Epidermal melanocyte (primary cell): Measurements from ENCODE around the gene SLC5A11.
"Not testable (repeated sequence)": the region's sequence is repeated elsewhere in the genome, so short reads cannot be mapped to it uniquely, and the experiment has no call there.

Experiments used
- DNase-seq: peaks from one replicate; pipeline ENCODE4 v3.0.0; 2011; ENCODE audit warnings: low spot score; ENCODE audit not compliant: insufficient read length

Gene SLC5A11

DNA sequence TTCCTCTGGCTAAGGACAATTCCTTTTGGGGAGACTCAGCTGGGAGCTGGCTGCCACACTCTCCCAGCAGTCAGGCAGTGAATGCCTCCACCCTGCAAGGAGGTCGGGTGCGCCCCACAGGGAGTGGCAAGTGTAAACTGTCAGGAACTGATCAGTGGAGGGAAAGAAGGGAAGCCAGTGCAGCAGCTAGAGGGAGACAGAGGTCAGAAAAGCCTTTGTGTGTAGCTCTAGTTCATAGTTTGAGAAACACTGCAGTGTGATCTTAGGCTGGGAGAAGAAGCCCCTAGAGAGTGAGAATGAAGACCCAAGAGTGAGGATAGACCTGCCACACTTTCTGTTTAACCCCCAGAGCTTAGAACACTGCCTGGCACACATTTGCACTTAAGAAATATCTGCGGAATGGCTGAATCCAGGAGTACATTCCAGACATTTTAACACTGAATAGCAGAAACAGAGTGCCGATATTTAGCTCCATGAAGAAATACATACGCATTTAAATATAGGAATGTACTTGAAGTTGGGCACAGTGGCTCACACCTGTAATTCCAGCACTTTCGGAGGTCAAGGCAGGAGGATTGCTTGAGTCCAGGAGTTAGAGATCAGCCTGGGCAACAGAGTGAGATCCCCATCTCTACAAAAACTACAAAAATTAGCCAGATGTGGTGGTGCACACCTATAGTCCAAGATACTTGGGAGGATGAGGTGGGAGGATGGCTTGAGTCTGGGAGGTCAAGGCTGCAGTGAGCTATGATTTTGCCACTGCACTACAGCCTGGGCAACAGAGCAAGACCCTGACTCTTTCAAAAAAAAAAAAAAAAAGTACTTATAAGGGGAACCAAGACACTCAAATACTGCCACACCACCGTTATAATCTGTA is 11.1 kb upstream of the SLC5A11 start:
- no peak for DNase-seq

DNA sequence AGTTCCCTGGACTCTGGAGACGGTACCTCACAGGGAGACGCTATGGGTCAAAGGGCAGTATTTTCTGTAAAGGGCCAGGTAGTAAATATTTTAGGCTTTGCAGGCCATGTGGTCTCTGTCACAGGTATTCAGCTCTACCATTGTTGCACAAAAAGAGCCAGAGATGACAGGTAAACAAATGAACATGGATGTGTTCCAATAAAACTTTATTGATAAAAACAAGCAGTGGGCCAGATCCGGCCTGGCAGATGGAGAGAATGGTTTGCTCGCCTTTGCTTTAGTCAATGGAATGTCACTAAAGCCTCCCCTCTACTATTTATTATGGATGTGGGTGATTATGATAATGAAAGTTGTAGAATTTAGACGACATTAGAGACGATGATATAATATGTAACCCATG is 8.9 kb upstream of the SLC5A11 start:
- no peak for DNase-seq

DNA sequence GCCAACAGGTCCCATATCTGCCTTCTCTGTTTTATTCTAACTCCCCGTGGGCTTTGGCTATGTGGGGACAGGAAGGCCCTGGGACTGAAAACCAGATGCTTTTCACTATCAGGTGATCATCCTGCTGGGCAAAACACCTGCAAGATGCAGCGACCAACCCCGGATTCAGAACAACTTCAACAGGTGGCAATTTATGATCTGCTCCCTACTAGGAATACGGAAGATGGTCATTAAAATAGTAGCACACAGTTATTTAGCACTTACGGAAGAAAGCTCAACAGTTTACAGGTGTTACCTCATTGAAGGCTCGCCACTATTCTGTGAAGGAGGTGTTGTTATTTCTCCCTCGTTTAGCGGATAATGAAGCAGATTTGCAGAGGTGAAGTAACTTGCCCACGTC is 7.8 kb upstream of the SLC5A11 start:
- DNase-seq: no peak

DNA sequence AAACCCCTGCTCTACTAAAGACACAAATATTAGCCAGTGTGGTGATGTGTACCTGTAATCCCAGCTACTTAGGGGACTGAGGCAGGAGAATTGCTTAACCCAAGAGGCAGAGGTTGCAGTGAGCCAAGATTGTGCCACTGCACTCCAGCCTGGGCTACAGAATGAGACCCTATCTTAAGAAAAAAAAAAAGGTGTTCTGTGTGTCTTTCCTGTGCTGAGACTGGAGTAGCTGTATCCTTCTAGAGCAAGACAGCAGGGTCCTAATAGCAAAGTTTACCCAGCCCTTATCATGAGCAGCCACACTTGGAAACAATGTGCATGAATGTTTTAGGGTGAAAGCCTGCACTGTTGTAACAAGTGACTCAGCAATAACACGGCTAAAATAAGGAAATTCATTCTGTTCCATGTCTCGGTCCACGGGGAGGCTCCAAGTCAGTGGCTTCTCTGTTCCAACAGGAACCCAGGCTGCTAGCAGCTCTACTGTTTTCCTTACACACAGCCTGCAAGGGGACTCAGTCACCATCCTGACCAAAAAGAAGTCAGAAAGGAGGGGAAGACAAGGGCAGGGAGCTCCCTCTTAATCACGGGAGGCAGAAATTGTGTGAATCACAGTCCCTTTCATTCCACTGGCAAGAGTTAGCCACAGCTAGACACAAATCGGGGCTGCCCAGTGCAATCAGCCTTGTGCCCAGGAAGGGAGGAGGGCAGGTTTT is 7.1 kb upstream of the SLC5A11 start:
- no peak for DNase-seq

DNA sequence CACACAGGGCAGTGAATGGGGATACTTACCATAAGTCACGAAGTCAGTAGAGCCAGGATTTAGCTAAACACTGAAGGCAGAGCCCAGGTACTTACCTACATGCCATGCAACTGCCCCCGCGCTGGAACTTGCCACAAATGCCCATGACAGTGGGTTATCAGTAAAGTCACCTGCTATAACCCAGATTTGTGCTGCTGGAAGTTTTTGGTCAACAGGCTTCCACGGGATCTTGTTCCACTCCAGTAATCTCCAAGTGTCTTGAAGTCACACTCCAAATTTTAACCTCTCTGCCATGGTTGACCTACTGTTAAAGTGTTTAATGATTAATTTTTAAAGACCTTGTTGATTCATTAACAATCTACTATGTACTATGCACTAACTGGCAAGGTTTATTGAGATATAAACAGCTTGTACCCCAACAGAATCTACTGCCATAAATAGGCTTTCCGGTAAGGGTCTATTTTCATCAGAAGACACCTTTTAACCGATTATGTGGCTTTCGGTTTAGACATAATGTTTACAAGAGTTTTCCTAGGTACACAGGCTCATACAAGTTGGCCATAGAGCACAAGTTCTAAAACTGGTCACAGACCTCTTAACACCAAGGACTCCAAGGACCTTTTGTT is 6.3 kb upstream of the SLC5A11 start:
- DNase-seq: no peak

DNA sequence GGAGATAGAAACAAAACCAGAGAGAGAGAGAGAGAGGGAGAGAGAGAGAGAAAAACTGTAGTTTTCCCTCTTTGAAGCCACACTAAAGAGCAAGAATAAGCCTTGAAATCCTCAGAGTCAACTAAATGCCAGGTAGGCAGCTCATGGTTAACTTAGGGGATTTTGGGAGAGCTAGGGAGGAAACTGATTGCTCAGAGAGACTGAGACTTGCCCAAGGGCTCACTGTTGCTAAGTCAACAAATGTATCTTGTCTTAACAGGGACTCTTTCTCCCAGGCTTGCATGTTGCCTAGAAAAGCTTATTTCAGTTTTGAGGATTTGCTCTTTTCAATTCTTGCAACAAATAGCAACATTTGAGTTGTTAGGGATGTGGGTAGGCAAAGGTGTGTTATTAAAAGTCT is 4.5 kb upstream of the SLC5A11 start:
- no peak for DNase-seq

DNA sequence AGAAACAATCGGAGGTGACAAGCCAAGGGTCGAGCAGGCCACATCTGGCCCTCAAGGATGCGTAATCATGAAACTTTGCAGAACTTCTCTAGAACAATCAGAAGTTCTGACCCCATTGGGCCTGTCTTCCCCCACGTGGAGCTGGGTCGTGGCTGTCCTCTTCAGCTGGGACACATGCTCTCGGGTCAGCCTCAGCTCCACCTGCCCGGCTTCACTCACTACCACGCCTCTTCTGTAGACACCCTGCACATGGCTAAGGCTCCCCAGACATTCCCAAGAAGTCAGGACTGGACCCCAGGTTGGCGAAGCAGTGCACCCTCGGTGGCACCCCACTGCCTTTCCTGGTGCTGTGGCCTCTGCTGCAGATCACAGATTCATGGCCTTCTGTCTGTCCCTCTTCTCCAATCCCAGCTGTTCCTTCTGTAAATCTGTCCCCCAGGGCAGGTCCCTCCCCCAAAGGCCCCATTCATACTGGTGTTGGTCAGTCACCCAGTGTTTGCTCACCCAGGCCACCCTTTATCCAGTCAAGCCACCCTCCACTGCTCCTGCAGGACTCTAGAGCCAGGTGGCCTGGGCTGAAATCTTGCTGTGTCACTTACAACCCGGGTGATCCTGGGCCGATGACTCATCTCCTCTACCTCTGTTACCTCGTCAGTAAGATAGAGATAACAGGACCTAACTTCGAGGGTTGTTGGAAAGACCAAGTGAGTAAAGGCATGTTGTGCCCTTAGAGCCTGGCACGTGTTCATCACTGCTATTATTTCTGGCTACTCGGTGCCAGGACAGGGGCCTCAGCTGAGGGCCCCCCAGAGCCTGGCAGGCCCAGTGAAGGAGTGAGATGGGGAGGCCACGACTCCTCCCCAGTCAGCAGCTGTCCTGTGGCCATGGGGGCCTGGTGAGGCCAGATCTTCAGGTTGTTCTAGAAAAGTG is 1.4 kb upstream of the SLC5A11 start:
- no peak for DNase-seq

DNA sequence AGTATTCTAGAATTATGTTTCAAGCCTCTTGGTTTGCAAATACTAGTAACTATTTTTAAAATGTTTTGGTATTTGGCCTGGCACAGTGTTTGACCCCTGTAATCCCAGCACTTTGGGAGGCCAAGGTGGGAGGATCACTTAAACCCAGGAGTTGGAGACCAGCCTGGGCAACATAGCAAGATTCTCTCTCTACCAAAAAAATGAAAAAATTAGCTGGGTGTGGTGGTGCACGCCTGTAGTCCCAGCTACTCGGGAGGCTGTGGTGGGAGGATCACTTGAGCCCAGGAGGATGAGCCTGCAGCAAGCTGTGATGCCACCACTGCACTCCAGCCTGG is 765 bp upstream of the SLC5A11 start:
- not testable (repeated sequence) for DNase-seq

DNA sequence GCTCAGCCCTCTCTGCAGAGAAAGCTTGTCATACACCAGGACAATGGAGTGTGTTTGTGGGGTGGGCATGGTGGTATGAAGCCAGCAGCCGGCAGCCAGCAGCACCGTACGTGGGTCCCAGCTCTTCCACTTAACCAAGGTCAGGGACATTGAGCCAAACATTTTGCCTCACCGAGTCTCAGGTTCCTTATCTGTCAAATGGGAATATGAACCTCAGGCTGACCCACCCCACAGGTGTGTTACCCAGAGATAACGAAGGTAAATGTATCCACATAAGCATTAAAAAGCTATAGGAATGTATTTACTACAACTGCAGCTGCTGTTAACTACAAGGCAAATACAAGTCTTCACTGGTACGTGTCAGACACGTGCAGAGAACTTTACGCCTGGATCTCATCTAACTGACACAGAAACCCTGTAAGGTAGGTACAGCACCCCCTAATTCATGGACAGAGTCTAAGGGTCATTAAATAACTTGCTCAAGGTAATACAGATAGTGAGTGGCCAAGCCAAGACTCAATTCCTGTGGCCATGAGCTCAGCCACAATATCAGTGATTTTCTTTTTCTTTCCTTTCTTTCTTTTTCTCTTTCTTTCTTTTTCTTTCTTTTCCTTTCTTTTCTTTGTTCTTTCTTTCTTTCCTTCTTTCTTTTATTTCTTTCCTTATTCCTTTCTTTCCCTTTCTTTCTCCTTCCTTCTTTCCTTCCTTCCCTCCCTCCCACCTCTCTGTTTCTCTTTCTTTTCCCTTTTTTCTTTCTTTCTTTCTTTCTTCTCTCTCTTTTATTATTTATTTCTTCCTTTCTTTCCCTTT is 990 bp downstream of the SLC5A11 start:
- DNase-seq: no peak

DNA sequence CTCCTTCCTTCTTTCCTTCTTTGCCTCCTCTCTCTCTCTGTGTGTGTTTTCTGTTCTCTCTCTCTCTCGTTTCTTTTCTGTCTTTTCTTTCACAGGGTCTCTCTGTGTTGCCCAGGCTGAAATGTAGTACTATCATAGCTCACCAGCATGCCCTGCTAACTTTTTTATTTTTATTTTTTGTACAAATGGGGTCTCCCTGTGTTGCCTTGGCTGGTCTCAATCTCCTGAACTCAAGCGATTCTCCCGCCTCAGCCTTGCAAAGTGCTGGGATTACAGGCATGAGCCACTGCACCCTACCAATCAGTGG is 1.5 kb downstream of the SLC5A11 start:
- DNase-seq: no peak

DNA sequence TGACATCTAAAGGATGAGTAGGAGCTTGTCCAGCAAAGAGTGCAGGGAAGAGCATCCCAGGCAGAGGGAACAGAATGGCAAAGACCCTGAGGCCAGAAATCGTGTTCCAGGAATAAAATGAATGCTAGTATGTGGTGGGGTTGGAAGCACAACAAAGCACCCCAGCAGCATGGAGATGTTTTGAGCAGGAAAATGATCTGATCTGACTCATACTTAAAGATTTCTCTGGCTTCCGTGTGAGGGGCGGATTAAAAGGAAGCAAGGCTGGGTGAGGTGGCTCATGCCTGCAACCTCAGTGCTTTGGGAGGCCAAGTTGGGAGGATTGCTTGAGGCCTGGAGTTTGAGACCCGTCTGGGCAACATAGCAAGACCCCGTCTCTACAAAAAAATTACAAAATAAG is 2.3 kb downstream of the SLC5A11 start:
- DNase-seq: no peak

DNA sequence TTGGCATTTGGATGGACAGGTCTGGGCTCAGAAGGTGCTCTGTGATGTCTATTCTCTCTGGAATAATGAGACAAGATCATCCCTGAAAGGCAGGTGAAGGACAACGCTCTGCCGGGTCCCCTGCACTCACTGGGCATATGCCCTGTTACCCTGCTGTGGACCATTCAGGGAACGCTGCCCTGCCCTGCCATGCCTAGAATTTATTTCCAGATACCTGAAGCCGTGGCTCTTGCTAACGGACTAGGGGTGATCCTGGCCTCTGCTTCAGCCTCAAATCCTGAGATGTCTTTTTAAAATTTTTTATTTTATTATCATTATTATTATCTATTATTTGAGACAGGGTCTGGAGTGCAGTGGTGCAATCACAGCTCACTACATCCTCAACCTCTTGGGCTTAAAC is 3.9 kb downstream of the SLC5A11 start:
- DNase-seq: no peak

DNA sequence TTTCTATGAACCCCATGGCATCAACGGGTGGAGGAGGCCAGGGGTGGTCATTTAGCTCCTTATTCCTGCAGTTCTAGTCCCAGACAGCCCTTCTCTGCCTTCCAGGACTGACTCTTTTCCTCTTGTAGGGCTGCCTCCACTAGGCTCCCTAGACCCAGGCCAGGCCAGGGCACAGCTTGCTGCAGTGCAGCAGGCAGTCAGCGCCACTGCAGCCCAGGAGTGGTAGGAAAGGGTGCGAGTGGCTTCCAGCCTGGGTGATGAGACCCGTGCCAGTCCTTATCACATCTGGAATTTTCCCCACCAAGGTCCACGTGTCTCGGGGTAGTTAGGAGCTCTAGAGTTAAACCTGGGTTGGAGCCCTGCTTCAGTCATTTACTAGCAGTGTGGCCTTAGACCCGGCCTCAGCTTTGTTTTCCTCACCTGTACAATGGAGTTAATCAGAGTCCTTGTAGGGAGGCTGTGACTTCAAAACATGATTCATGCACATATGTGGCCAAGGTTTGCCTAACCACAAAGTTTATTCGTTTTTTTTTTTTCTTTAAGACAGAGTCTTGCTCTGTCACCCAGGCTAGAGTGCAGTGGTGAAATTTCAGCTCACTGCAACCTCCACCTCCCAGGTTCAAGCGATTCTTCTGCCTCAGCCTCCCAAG is 4.7 kb downstream of the SLC5A11 start:
- no peak for DNase-seq

DNA sequence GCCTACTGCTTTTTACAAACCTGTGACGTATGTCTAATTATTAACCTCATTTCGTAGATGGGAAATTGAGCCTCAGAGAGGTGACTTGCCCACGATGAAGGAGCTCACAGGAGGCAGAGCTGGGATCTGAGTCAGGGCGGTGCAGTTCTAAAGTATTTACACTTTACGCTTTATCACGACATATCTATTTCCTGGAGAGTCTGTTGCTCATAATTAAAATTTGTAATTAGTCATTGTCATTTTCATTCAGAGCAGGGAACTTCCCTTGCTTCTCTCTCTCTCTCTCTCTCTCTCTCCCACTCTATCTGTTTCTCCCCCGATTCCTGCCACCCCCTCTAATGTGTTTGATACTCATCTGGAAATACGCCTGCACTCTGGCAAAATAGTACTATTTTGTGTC is 5.9 kb downstream of the SLC5A11 start:
- no peak for DNase-seq

DNA sequence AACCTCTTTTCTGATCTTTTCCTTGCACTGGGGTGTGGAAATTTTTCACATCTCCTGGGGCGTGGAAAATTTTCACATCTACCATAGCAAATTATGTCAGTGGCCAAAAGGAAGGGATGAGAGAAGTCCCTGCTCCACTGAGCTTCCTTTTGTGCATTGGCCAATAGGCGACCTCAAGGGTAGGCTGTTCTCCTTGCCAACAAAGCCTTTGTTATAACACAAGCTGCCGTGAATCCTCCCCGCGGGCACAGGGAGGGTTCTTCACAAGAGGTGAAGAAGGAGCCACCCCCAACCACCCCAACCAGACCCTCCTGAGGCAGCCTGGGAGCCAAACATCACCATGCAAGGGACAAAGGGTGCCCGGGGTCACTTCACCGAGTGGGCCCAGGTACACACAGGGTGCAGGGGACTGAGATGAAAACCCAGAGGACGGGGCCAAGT is 6.5 kb downstream of the SLC5A11 start:
- DNase-seq: no peak

DNA sequence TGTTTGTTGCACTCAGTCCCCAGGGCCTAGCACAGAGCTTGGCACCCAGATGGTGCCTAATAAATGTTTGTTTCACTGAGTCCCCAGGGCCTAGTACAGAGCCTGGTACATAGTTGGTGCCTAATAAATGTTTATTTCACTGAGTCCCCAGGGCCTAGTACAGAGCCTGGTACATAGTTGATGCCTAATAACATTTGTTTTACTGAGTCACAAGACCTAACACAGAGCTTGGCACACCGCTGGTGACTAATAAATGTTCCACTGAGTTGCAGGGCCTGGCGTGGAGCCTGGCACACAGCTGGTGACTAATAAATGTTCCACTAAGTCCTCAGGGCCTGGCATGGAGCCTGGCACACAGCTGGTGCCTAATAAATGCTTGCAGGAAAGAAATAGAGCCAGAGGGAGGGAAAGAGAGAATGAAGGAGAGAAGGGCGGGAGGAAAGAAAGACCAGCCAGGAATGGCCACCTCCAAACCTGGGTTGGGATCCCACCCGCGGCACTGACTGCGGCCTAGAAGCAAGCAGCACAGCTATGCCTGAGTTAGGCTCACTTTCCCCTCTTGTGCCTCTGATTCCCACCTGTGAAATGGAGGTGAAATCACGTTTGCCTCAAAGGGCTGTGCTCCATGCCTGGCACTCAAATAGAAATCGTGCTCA is 7.5 kb downstream of the SLC5A11 start:
- no peak for DNase-seq

DNA sequence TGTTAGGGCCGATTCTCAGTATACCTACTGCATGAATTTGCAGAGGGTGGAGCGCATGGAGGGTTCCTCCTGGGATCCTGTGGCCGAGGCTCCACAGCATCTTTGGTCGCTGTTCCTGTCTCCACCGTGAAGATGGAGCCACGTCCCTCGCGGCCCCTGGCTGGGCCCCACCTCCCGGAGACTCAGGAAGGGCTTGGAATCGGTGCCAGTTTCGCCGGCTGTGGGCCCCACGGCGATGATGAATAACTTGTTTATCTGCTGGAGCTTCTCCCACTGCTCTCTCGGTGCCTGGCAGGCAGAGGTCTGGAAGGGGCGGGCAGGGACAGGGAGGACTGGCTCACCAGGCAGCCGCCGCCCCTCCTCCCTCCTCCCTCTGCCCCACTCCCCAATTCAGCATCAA is 8.1 kb downstream of the SLC5A11 start:
- DNase-seq: no peak

DNA sequence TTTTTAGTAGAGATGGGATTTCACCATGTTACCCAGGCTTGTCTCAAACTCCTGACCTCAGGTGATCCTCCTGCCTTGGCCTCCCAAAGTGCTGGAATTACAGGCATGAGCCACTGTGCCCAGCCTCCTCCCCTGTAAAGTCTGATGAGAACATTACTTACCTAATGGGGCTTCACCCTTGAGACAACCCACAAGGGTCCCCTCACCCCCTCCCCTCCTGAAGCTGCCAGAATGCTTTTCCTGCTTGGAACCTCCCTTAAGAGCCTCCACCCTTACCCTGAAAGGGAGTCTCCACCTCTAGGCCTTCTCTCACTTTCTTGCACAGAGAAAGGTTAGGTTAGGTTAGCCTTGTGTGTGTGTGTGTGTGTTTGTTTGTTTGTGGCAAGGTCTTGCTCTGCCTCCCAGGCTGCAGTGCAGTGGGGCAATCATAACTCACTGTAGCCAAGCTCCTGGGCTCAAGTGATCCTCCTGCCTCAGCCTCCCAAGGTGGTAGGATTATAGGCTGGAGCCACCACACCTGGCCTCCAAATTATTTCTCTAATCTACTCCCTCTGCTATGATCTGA is 8.9 kb downstream of the SLC5A11 start:
- no peak for DNase-seq

DNA sequence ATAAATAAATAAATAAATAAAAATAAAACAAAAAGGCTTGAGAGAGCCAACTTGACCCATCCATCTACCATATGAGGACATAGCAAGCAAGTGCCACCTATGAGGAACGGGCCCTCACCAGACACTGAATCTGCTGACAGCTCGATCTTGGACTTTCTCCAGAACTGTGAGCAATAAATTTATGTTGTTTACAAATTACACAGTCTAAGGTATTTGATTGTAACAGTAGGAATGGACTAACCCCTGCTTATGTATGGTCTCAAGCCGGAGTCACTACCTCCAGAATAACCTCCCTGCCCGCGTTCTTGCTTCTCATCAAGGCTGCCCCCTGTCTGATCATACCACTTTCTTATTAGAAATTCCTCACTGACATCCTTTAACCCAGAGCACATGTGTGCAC is 9.9 kb downstream of the SLC5A11 start:
- DNase-seq: no peak
